ENCODE measurements around the gene LHFPL6.

The LHFPL6 gene

DNA sequence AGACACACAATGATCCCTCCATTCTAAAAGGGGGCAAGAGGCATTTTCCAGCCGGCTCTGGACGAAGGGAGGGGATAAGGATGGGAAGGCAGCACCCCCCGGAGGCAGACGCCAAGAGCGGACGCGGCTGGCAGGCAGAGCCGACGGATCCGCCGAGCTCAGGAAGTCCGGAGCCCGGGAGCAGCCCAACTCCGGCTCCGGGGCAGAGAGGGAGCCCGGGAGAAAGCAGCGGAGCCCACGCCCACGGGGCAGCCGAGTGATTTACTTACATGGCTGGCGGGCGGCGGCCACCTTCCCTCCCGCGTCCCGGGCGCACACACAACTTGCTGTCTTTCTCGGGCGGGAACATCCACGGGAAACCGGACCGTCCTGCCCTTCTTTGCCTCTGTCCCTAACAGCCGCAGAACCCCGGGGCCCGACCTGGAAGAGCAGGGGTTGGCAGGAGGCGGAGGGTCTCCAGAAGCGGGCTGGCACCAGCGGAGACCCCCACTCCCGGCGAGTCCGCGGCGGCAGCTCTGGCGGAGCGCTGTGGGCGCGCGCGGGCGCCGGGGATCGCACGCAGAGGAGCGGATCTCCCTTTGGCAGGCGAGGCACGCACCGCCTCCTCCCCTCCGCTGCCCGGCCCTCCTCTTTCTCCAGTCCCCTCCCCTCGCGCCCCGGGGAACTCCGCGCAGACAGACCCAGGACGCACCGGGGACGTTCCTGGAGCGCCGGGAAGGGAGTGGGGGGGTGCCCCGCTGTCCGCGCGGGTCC, at the start of gene LHFPL6:
Gene LHFPL6, minus strand, starts transcription at position 580 of the 753 bp plus-strand sequence.
- DNase-seq (ENCODE audit: low read depth): peak; percentile 29

DNA sequence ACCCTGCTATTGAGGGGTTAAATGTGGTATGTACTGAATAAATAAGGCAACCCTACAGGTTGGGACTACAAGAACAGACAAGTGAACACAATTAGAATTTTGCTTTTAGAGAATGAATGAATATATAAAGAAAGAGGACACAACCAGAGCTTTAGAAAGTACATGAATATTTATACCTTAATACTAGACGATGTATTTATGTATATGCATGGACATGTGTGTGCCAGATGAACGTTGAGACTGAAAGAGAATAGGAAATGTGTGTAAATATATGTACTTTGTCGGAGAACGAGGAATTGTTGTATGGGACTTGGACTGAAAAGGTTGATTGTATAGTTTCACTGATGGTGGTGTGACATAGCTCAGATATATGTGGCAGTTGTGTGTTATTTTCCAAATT, 43.1 kb upstream of the LHFPL6 start:
- DNase-seq (ENCODE audit: low read depth): no peak

DNA sequence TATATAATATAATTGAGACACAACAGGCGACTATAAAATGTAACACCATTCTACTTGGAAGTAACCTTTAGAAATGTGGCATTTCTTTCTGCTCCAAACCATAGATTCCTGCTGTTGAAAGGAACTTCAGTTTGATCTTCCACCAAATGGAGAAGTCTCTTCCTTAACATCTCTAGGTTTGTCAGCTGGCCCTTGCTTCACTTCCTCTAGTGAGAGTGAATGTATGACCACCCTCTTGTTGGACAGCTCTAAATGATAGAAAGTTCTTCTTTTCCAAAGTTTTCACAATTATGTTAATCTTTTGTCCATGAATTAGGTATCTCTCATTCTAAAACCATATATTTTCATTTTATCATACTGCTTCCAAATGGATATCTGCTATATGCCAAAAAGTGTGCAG, 38.7 kb upstream of the LHFPL6 start:
- no peak for DNase-seq (ENCODE audit: low read depth)

DNA sequence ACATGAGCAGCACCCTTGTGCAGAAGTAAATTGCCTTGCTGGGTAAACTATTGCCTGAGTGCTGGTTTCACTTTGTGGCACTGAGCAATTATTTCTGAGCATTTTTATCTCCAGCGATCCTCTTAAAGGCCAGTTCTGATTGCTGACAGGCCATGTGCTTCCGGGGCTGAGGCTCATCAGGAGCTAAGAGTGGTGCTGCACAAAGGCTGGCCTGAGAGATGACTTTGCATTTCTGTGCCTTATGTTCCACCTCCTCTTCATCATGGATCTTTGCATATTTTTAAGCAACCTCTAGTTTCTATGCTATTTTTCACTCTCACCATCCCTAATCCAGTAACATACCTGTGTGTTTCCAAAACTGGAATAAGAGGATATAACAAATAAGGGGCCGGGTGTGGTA, 34.9 kb upstream of the LHFPL6 start:
- DNase-seq (ENCODE audit: low read depth): no peak

DNA sequence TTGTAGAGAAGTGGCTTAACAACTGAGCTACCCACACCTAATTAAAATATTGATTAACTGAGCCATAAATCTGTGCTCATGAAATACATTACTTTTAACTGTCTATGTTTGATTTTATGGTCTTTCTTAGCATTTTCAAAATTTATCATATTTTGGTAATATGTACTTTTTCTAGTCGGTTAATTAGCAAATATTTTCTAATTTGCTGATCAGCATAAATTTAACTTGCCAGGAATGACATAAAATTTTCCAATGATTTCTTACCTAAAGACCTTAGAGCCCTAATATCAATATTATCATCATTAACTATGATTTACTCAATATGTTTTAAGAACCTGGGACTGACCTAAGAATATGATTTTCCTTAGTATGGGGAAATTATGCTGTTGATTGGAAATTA, 32.6 kb upstream of the LHFPL6 start:
- DNase-seq (ENCODE audit: low read depth): no peak

DNA sequence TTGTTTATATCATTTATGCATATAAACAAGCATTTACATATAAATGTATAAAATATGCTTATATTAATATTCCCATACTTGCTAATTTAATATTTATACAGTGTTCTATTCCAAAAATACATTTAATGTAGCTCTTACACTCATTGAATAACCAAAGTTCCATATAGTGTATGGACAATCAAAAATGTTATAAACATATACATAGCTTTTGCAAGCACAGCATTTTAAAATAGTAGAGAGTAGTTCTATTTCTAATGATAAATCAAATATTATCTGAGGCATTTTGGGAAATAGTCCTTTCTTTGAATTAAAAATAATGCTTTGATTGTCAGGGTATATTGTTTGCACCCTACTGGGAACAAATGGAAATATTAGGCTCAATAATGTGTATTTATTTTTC, 30.0 kb upstream of the LHFPL6 start:
- no peak for DNase-seq (ENCODE audit: low read depth)

DNA sequence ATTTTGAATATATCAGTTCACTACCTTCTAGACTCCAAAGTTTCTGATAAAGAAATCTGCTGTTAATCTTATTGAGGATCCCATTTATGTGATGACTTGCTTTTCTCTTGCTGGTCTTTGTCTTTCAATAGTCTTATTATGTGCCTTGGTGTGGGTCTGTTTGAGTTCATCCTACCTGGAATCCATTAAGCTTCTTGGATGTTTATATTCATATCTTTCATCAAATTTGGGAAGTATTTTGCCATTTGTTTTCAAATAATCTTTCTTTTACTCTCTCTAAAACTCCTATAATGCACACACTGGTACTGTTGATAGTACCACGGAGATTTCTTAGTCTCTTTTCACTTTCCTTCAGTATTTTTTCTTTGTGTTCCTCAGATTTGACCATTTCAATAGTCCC, 28.3 kb upstream of the LHFPL6 start:
- no peak for DNase-seq (ENCODE audit: low read depth)

DNA sequence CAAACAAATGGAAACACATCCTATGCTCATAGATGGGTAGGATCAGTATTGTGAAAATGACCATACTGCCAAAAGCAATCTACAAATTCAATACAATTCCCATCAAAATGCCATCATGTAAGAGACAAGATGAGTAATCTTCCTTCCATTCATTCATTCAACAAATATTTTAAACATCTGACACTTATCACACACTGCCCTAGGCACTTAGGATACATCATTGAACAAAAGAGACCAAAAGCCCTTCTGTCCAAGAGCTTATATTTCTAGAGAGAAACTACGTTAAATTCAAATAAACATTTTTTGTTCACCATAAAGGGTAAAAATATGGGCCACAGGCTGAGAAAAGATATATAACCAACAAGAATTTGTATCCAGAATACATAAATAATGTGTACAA, 20.5 kb upstream of the LHFPL6 start:
- no peak for DNase-seq (ENCODE audit: low read depth)

DNA sequence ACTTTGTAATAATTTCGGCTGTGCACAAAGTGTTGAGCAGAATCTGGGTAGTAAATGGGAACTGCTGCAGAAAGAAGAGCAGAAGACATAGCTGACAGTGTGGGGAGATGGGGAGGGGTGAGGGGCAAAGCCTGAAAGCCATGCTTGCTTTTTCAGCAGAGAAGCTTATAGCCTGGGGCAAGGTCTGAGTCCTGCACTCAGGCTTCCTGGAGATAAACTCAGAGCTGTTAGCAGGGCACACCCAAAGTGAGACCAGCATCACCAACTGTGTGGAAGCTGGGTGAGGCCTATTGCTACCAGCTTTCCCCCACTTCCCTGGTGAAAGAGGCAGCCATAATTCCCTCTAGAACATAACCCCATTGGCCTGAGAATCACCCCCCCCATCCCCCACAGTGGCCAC, 15.6 kb upstream of the LHFPL6 start:
- DNase-seq (ENCODE audit: low read depth): no peak

DNA sequence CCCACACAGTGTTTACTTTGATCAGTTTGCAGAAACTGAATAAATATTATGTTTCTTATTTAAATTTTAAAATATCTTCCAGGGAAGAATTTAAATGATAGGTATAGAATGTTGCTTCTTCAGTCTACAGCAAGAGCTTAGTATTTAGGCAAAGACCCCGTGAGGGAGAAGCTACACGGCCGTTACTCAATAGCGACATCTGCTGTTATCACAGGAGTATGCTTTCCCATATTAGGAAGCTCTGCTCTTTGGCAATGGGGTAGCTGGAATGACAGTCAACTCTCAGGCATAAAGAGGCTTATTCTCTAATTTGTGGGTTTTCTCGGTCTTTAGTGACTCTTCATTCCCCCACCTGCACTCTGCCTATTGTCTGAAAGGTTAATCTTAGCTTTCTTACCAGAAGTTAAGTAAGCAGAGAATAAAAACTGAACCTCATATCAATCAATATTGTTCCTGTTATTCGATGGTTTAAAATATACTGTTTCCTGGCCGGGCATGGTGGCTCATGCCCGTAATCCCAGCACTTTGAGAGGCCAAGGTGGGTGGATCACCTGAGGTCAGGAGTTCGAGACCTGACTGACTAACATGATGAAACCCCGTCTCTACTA, 13.2 kb upstream of the LHFPL6 start:
- no peak for DNase-seq (ENCODE audit: low read depth)

DNA sequence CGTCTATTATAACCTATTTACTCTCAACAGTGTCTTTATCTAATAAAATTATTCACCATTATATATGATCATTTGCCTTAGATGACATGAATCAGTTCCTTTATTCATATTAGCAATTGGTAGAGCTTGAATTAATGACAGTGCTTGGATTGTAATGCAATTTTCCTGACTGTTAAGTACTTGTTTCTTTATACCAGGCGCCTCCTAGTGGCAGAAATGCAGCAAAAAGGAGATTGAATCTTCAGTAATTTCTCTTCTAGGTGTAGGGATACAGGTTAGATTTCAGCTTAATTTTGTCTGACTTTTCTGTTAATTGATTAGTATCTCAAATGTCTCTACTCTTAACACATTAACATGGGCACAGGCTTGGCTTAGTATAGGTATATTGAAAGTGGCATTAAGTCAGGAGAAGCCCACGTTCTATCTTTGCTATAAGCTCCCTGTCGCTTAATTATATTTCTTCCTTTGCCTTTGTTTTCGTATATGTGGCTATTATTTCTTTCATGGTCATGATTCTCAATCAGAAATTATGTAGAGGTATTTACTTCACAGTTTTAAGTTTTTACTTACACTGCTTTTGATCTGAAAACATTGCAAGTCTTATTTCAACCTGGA, 9.1 kb upstream of the LHFPL6 start:
- DNase-seq (ENCODE audit: low read depth): no peak

DNA sequence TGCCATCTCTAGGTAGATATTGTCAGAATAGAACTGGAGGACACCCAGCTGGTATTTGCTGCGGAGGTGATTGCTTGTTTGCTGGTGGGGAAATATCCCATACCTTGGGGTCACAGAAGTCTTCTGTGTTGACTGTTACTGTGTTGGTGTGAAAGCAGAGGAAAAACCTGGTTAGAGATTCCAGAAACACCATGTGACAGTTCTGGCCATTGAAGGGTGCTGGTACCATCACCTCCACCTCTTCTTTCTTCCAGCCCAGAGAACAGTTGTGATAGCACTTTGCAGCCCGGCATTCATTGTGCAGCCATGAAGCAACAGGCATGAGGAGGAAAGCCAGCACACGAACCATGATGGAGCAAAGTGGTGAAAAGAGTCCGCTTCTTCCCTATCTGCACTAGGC, 4.9 kb upstream of the LHFPL6 start:
- DNase-seq (ENCODE audit: low read depth): no peak

DNA sequence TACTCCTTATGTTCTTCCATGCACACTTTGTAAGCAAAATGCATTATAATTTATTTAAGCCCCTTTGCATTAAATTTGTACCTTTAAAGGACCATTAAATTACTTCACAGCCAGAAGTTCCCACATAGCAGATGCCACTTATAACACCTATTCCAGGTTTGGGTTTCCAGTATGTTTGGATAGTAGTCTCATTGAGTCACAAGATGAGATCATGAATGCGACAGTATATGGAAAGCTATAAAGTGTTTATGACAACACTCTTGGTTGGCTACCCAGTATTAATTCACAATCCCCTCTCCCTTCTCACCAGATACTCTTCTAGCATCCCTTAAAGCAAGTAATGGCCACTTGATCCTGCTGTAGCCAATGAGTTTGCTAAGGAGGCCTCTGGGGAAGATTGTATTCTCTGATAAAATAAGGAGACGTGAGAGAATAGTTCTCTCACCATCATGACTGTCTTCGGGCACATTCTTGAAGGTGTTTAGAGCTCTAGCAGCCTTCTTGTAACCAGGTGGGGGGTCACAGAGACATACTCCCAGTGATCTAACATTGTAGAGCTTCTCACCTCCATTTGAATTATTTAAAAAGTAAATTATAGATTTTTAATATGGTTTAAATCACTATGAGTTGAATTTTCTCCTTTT, 2.8 kb upstream of the LHFPL6 start:
- no peak for DNase-seq (ENCODE audit: low read depth)

DNA sequence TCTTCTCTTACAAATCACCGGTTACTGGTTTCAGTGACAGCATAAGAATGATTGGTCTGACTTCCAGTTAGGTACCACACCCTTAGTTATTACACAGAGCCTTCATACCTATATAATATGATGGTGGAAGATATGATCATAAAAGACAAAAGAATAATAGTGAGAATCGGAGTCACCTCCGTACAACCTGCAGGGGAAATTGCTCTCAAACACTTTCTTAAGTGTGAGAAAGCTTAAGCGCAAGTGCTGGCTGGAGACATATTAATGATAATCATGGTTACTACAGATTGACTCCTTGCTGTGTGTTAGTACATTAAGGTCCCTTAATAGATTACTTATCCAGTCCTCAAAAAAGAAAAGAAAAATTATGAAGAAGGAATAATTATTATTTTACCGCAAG, 1.8 kb upstream of the LHFPL6 start:
- DNase-seq (ENCODE audit: low read depth): no peak

DNA sequence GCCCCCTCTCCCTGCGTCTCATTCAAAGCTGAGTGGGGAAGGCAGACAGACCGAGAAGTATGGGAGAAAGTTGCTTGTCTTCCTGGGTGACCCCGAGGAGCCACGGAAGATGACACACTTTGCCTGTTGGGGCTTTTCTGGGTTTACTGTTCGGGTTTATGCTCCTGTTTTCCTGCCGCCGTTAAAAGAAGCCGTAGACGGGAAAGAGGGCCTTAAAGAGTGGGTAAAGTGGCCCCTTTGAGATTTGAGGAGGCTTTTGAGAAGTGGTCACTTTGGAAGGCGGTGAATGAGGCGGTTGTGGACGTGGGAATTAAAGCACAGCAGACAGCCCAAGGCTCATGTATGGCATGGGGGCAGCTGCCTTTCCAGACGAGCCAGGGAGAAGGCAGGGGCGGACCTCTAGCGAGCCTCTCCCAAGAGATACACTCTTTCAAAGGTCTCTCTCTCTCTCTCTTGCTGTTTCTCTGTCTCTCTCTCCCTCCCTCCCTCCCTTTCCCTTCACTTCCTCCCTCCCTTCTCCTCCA, 493 bp upstream of the LHFPL6 start:
- DNase-seq (ENCODE audit: low read depth): peak; percentile 13

DNA sequence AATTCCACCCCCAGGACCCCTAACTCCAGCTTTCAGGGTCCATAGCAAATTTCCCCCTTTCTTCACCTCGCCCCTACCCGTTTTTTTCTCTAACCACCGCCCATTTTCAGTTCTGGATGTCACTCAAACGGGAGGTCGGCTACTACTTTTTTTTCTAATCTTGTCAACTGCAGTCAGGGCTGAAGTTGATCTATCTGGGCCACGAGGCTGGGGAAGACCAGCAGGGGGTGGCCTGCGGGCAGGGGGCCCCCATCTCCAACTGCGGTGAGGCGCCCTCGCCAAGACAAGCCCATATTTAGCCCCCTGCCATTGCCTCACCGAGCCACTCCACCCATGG, 748 bp downstream of the LHFPL6 start:
- no peak for DNase-seq (ENCODE audit: low read depth)

DNA sequence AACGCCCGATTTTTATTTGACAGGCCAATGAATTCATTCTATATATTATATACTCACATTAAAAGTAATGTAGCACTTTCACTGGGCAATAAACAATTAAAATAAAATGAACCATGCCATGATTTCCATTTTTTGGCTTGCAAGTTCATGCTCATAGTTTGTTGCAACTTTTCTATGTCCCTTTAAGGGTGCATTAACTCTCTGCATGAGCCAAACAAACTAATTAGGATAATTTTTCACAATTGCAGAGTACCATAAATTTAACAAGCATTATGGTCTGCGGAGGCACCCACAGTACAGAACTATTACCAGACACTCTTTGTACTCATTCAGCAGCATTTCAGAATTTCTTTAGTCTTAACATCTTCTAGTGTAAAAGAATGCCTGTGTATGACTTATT, 1.4 kb downstream of the LHFPL6 start:
- no peak for DNase-seq (ENCODE audit: low read depth)

DNA sequence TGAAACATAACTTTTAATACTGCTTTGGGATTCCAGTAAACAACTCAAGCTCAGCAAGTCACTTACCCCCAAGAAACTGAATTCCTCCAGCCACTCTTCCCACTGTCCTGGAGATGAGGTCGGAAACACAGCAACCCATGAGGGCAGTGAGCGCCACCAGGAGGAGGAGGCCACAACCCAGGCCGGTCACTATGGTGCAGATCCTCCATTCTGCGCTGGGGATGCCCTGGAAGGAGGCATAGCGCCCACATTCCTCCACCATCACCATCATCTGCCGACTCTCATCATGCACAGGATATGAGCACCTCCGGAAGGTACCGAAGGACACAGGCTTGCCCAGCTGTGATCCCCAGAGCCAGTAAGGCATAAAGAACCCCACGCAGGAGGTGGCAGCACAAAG, 2.2 kb downstream of the LHFPL6 start:
- no peak for DNase-seq (ENCODE audit: low read depth)

DNA sequence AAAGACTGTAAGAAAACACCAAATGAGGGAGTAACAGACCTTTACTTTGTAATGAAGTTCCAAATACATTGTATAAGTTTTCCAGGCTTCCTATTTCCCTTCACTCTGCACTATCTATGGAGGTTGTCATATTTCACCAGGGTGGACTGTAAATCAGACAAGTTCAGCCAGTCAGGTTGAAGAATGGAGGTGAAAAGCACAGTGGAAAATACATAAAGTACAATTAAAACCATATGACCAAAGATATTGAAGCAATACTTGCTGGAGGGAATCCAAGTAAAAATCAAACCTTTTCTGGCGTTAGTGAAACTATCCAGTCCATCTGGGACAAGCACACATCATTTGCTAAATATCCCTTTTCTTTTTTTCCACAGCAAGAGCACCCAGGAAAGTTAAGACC, 3.2 kb downstream of the LHFPL6 start:
- no peak for DNase-seq (ENCODE audit: low read depth)

DNA sequence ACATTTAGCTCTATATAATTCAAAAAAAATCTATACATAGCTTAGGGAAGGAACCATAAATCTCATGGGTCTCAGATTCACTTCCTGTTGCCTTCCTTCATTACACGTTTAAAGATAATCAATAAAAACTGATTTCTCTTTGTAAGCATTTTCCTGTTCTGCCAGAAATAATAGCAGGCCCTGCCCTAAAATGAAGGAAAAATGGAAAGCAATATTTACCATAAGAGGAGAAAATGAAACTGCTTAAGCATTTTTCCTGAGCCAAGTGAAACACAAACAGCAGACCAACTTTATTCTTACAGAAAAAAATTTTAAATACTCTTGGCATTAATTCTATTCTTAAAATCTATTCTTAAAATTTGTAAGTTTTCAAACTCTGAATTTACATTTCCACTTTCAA, 4.0 kb downstream of the LHFPL6 start:
- DNase-seq (ENCODE audit: low read depth): no peak

DNA sequence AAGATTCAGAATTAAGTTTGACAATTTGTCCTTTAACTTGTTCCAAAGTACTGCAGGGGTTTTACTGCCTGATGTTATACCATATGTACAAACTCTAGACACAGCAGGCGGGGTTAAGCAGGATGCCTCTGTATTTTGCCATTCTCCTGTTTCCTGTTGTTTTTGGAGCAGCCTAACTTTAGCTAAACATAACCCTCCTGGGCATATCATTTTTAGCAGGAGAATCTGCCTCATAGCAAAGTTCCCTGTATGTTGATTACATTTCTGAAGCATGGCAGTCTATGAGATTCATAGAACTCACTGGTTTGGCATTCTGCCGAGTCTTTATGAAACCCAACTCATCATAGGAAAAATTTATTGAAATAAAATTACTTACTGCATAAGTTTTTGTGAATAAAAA, 5.2 kb downstream of the LHFPL6 start:
- DNase-seq (ENCODE audit: low read depth): no peak

DNA sequence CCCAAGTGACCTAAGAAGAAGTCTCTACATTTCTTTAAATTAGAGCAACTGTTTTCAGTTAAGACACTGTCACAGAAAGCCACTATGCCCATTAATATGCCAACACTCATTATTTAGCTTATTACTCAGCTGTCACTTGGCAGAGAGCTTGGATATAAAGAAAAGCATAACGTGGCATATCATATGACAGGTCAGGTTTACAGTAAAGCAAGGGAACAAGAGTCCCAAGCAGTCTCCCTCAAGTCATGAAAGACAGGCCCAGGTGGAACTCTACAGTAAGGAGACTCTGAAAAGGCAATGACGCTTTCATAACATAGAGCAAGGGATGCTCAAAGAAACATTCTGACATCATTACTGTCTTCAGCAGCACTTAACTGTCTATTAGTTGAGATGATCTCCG, 6.3 kb downstream of the LHFPL6 start:
- no peak for DNase-seq (ENCODE audit: low read depth)

DNA sequence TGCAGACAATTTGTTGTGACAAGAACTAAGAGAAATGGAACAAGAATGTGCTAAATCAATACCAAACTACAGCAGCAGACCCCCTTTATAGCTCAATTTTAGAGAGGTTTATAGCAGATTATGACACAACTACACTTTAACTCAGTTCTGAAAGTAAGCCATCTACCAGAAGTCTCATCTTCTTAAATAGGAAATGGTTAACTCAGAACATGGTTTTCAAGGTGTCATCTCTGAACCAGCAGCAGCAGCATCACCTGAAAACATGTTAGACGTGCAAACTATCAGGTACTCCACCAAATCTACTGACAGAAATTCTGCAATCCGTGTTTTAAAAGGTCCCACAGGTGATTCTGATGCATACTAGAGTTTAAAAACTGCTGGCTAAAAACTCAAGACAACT, 6.8 kb downstream of the LHFPL6 start:
- DNase-seq (ENCODE audit: low read depth): no peak
